GM12878 (cell line): Measurements from ENCODE around the gene ISCA2. TPM values are rescaled to one million over a fixed set of nuclear protein-coding genes. Genes with fewer than 3 reads are reported as not detected.

Experiments used
- ATAC-seq: fragments of 200-7000 bp; cut with Tn5 transposase; 3 replicates; pipeline ENCODE4 v1.9.1; 2020; ENCODE audit warnings: mild to moderate bottlenecking, moderate library complexity
- BruUV-seq: library from RNA; stranded (reverse); fragments of 400-500 nt; replicated peaks from 2 replicates; lab custom pipeline; 2021; lab: Mats Ljungman, UMichigan
- CTCF ChIA-PET: fragments of 300-600 bp; sonication (Branson Sonifier 250); formaldehyde crosslinking; extraction: SDS; loops from one replicate; lab custom pipeline; 2021; ENCODE audit warnings: inconsistent platforms; lab: Yijun Ruan, JAX
- POLR2A ChIA-PET: fragments of 350-600 bp; formaldehyde crosslinking; extraction: SDS; loops from one replicate; lab custom pipeline; 2021; ENCODE audit warnings: inconsistent platforms; lab: Charles Lee
- RAD21 ChIA-PET: fragments of 300-600 bp; sonication (Branson Sonifier 250); formaldehyde crosslinking; loops from one replicate; lab custom pipeline; 2023; ENCODE audit warnings: antibody characterized with exemption; ENCODE audit not compliant: unreplicated experiment; lab: Charles Lee
- SMC1A ChIA-PET: fragments of 300-600 bp; sonication (Branson Sonifier 250); formaldehyde crosslinking; loops from one replicate; lab custom pipeline; 2023; ENCODE audit not compliant: unreplicated experiment, uncharacterized antibody; lab: Charles Lee
- DNase-seq: peaks from one replicate; pipeline ENCODE4 v3.0.0-alpha.2; 2011; ENCODE audit warnings: low read depth, low spot score
- FAIRE-seq: peaks from 3 replicates; lab custom pipeline; 2011; peaks lifted over from hg19 to GRCh38; lab: Jason Lieb, UNC
- H2AFZ ChIP-seq: 2 replicates; pipeline ENCODE4 v1.6.0; 2011; ENCODE audit warnings: low read depth, low read length, control low read depth; ENCODE audit not compliant: control insufficient read depth
- H3K27ac ChIP-seq: 2 replicates; pipeline ENCODE4 v1.5.1; 2011; ENCODE audit warnings: control low read depth; ENCODE audit not compliant: control insufficient read depth, insufficient read depth
- H3K27me3 ChIP-seq, 2 experiments: replicated peaks in 1 of 2; 2 replicates each; pipeline versions ENCODE4 v1.6.0 to v1.6.1; 2011; ENCODE audit warnings: low read length in 1 of 2; ENCODE audit not compliant: control insufficient read depth in 2 of 2, insufficient read depth in 2 of 2
- H3K36me3 ChIP-seq, 2 experiments: 2 replicates each; pipeline ENCODE4 v1.5.1; 2011; ENCODE audit warnings: low read length in 1 of 2; ENCODE audit not compliant: control insufficient read depth in 2 of 2, insufficient read depth in 2 of 2
- H3K4me1 ChIP-seq: 2 replicates; pipeline ENCODE4 v1.6.1; 2011; ENCODE audit warnings: mild to moderate bottlenecking, low read length, moderate library complexity, mixed read lengths; ENCODE audit not compliant: control insufficient read depth, insufficient read depth
- H3K4me2 ChIP-seq: 2 replicates; pipeline ENCODE4 v1.6.0; 2011; ENCODE audit warnings: control low read depth; ENCODE audit not compliant: control insufficient read depth, insufficient read depth
- H3K4me3 ChIP-seq: fragments of 200-600 bp; sonication (generic); 2 replicates; pipeline ENCODE4 v1.5.1; 2016
- H3K79me2 ChIP-seq: 2 replicates; pipeline ENCODE4 v1.6.0; 2011; ENCODE audit warnings: low read length; ENCODE audit not compliant: control insufficient read depth, insufficient read depth
- H3K9ac ChIP-seq: 2 replicates; pipeline ENCODE4 v1.8.0; 2011; ENCODE audit warnings: low read length, control low read depth, mixed read lengths; ENCODE audit not compliant: control insufficient read depth, insufficient read depth
- H3K9me3 ChIP-seq: replicated peaks from 3 replicates; pipeline ENCODE4 v1.5.1; 2011; ENCODE audit warnings: mild to moderate bottlenecking, low read length; ENCODE audit not compliant: control insufficient read depth, insufficient read depth
- H4K20me1 ChIP-seq: 2 replicates; pipeline ENCODE4 v1.6.0; 2011; ENCODE audit not compliant: control insufficient read depth, insufficient read depth
- ASH2L ChIP-seq: fragments of 300-600, 200-600 bp; sonication (generic); IDR thresholded peaks from 2 replicates; pipeline ENCODE4 v1.6.1; 2017; ENCODE audit warnings: low read depth, mild to moderate bottlenecking, borderline replicate concordance
- CREM ChIP-seq: IDR thresholded peaks from 2 replicates; pipeline ENCODE4 v1.6.1; 2014; ENCODE audit warnings: antibody characterized with exemption, low read depth
- EGR1 ChIP-seq, 2 experiments: IDR thresholded peaks; 1 replicate in 1 of 2; 2 replicates in 1 of 2; pipeline ENCODE4 v1.6.1; 2011 to 2012; ENCODE audit warnings: low read depth in 2 of 2, low read length in 2 of 2, borderline replicate concordance in 1 of 2, mild to moderate bottlenecking in 1 of 2, moderate library complexity in 1 of 2
- IKZF1 ChIP-seq: fragments of 450-650 bp; conservative IDR thresholded peaks from 2 replicates; pipeline ENCODE4 v1.6.1; 2017; ENCODE audit warnings: antibody characterized with exemption, mild to moderate bottlenecking
- IKZF2 ChIP-seq, 2 experiments: fragments of 450-650 bp; IDR thresholded peaks; 2 replicates each; pipeline ENCODE4 v1.6.1; 2017; ENCODE audit warnings: mild to moderate bottlenecking in 2 of 2, moderate library complexity in 2 of 2
- JUNB ChIP-seq: IDR thresholded peaks from 2 replicates; pipeline ENCODE4 v1.6.1; 2016; ENCODE audit warnings: antibody characterized with exemption, mild to moderate bottlenecking
- KDM1A ChIP-seq: fragments of 200-600 bp; sonication (generic); IDR thresholded peaks from 2 replicates; pipeline ENCODE4 v1.6.1; 2016; ENCODE audit warnings: borderline replicate concordance
- MEF2A ChIP-seq: IDR thresholded peaks from 2 replicates; pipeline ENCODE4 v1.6.1; 2011; ENCODE audit warnings: low read depth, mild to moderate bottlenecking, low read length, moderate library complexity; ENCODE audit not compliant: insufficient read depth
- MXI1 ChIP-seq: fragments of 150-350 bp; IDR thresholded peaks from 2 replicates; pipeline ENCODE4 v1.6.1; 2011; ENCODE audit warnings: low read depth, mild to moderate bottlenecking, inconsistent platforms, low read length, improper control_type of control experiment
- NFXL1 ChIP-seq: fragments of 450-650 bp; IDR thresholded peaks from 2 replicates; pipeline ENCODE4 v1.6.1; 2017; ENCODE audit warnings: antibody characterized with exemption, mild to moderate bottlenecking, borderline replicate concordance
- RUNX3 ChIP-seq: IDR thresholded peaks from 2 replicates; pipeline ENCODE4 v1.6.1; 2012; ENCODE audit warnings: low read length, inconsistent platforms
- WGBS: methylation state at CpG from one replicate; pipeline ENCODE4 v1.1.6; 2016; ENCODE audit warnings: low lambda C conversion rate; ENCODE audit not compliant: insufficient replicate concordance, insufficient coverage; ENCODE audit errors: missing lambda C conversion rate; 5-methylcytosine and 5-hydroxymethylcytosine counted together
- in situ Hi-C: fragments of 300-500 bp; cut with MboI; formaldehyde crosslinking; loops from 9 replicates; pipeline ENCODE4 v1.14.3; 2018; ENCODE audit warnings: mixed read lengths
- intact Hi-C: fragments of 100-400 bp; cut with micrococcal nuclease; formaldehyde crosslinking; loops from one replicate; pipeline ENCODE4 v1.14.2; 2022; ENCODE audit not compliant: unreplicated experiment
- polyA plus RNA-seq, 11 experiments: library from polyadenylated mRNA; depleted of rRNA in 4 of 11; unstranded in 6 of 11; stranded (reverse) in 5 of 11; fragments of >200 nt; fragmentation: Nextera tagmentation in 4 of 11; fragmentation: Illumina TruSeq in 1 of 11; extraction: Ambion mirVana in 4 of 11; extraction: Trizol in 1 of 11; gene quantifications; 1 replicate in 1 of 11; 2 replicates in 10 of 11; pipeline versions ENCODE4 v1.2.1 to v1.2.3, GENCODE V29; 2011 to 2016; ENCODE audit warnings: inconsistent platforms in 2 of 11, missing spikeins in 2 of 11, low read depth in 1 of 11
- total RNA-seq, 4 experiments: library from RNA; depleted of rRNA in 3 of 4; stranded (reverse); fragments of >200 nt in 3 of 4; fragmentation: Illumina TruSeq in 1 of 4; extraction: Trizol in 1 of 4; gene quantifications; 2 replicates each; pipeline versions ENCODE4 v1.2.1 to v1.2.3, GENCODE V29; 2013 to 2021
- TF ChIP-seq, protein P1 (sequence below): IDR thresholded peaks from 2 replicates; pipeline ENCODE4 v1.6.1; 2011; ENCODE audit warnings: borderline replicate concordance, low read depth, mild to moderate bottlenecking, moderate library complexity, mixed read lengths, low read length; ENCODE audit not compliant: insufficient read depth; ENCODE audit errors: extremely low read length
- TF ChIP-seq, protein P2 (sequence below): fragments of 450-650 bp; IDR thresholded peaks from 2 replicates; pipeline ENCODE4 v1.6.1; 2017; ENCODE audit warnings: mild to moderate bottlenecking, moderate library complexity
- TF ChIP-seq, protein P3 (sequence below): fragments of 450-650 bp; formaldehyde crosslinking; IDR thresholded peaks from 2 replicates; pipeline ENCODE4 v1.4.0; 2022; ENCODE audit warnings: mild to moderate bottlenecking, moderate library complexity

ISCA2 gene
- total and polyA plus RNA-seq, 10 of the 15 experiments (the other 5 are each of a cell fraction or from before 2014, with no cell fraction given): 7.5 to 116 (median 32.5) TPM

DNA sequence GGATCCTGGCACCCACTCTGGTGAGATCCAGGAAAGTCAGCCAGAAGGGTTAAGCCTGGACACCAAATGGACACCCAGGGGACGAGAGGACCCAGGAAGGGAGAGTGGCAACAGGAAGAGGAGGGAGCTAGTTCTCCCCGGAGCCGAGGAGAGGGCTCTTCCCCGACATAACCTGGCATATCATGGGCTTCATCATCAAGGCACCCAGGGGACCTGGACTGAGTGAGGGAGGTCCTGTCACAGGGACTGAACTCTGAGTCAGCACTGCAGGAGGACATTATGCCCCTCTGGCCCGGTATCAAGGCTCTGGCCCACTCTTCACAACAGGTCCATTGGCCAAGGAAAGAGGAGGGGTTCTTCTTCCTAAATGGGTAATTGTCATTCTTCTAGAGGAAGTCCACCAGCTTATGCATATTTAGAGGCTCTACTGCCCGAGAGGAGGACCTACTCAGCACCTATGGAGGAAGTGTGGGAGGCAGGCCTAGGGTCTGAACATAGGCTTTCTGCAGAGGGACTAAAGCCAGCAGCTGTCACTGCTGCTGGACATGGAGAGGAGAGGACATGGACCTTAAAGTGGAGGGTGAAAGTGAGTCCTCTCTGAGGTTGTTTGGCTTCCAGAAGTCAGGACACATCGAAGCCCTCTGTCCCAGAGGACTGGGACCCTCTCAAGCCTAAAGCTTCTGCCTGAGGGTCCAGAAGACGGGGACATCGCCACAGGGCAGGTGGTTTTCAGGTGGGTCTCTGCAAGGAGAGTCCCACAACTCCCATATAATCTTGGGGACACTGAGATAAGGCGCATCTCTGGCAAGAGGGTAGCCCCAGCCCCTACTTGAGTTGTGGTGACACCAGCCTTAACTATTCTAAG, 18.6 kb downstream of the ISCA2 start (continued):
- TF ChIP-seq EGR1 (IDR thresholded peaks at IDR 0.05; ENCODE audit: borderline replicate concordance in 1 of 2, low read depth in 2 of 2, low read length in 2 of 2) (no peak), CREM (no peak), KDM1A (no peak), MEF2A (no peak), IKZF1 (no peak), JUNB (no peak)
- TF ChIP-seq, protein P1, sequence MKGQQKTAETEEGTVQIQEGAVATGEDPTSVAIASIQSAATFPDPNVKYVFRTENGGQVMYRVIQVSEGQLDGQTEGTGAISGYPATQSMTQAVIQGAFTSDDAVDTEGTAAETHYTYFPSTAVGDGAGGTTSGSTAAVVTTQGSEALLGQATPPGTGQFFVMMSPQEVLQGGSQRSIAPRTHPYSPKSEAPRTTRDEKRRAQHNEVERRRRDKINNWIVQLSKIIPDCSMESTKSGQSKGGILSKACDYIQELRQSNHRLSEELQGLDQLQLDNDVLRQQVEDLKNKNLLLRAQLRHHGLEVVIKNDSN: no peak
- TF ChIP-seq, all 136 proteins: peak for 0

DNA sequence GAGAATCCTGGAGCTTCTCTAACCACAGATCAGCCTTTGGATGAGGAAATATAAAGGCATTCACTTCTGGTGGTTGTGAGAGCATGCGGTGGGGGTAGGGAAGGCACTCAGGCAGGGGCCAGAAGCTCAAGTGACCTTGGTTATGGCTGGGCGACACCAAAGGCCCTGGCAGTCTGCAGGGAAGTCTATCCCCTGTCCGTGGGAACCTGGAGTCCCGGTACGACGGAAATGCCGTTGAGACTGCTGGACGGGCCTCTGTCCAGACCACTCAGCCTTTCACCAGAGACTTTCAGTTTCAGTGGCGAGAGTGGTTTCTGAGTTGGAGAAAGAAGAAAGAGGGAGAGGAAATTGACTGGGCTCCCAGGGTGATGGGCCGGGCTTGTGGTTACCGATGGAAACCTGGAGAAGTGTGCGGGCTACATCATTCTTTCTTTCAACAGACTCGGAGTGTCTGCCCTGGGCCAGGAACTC, 20.9 kb downstream of the ISCA2 start:
- Histone ChIP-seq H3K4me3 (no peak overlapping the region), H3K9me3 (no peaks in the 10 kb centered on the region), H3K36me3 (no peaks in the 10 kb centered on the region), H3K79me2 (no peaks in the 10 kb centered on the region), H3K9ac (no peak overlapping the region), H3K27ac (no peak overlapping the region), H3K4me1 (peaks cover 13% of the 10 kb centered on the region), H4K20me1 (no peaks in the 10 kb centered on the region), H3K4me2 (peak overlapping the region; percentile 44), H3K27me3 (no peaks in the 10 kb centered on the region; a peak in 1 of 4 replicates), H2AFZ (no peak overlapping the region)
- POLR2A ChIA-PET: interaction anchor here (0.7 to 1.0 kb wide), 2 partner anchors 12 to 370 kb away, joined by 3 read pairs; no protein-coding TSS in a partner anchor
- CTCF ChIA-PET: no interaction called here
- no TSS peak for BruUV-seq
- RAD21 ChIA-PET: no interaction called here
- ATAC-seq (peak; percentile 75), FAIRE-seq (no peak), DNase-seq (no peak)
- WGBS: 4% methylated on average over 13 of the region's 13 CpGs
- intact Hi-C loops (no loop called here), in situ Hi-C loops (no loop called here)
- SMC1A ChIA-PET: no interaction called here
- TF ChIP-seq IKZF2 (IDR thresholded peaks at IDR 0.05) (peak in 1 of 2 experiments; percentile 16; a peak in 1 of 4 replicates), ASH2L (no peak), NFXL1 (no peak), RUNX3 (peak; percentile 60), MXI1 (no peak)
- TF ChIP-seq, protein P2, sequence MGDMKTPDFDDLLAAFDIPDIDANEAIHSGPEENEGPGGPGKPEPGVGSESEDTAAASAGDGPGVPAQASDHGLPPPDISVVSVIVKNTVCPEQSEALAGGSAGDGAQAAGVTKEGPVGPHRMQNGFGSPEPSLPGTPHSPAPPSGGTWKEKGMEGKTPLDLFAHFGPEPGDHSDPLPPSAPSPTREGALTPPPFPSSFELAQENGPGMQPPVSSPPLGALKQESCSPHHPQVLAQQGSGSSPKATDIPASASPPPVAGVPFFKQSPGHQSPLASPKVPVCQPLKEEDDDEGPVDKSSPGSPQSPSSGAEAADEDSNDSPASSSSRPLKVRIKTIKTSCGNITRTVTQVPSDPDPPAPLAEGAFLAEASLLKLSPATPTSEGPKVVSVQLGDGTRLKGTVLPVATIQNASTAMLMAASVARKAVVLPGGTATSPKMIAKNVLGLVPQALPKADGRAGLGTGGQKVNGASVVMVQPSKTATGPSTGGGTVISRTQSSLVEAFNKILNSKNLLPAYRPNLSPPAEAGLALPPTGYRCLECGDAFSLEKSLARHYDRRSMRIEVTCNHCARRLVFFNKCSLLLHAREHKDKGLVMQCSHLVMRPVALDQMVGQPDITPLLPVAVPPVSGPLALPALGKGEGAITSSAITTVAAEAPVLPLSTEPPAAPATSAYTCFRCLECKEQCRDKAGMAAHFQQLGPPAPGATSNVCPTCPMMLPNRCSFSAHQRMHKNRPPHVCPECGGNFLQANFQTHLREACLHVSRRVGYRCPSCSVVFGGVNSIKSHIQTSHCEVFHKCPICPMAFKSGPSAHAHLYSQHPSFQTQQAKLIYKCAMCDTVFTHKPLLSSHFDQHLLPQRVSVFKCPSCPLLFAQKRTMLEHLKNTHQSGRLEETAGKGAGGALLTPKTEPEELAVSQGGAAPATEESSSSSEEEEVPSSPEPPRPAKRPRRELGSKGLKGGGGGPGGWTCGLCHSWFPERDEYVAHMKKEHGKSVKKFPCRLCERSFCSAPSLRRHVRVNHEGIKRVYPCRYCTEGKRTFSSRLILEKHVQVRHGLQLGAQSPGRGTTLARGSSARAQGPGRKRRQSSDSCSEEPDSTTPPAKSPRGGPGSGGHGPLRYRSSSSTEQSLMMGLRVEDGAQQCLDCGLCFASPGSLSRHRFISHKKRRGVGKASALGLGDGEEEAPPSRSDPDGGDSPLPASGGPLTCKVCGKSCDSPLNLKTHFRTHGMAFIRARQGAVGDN: no peak
- TF ChIP-seq, protein P3, sequence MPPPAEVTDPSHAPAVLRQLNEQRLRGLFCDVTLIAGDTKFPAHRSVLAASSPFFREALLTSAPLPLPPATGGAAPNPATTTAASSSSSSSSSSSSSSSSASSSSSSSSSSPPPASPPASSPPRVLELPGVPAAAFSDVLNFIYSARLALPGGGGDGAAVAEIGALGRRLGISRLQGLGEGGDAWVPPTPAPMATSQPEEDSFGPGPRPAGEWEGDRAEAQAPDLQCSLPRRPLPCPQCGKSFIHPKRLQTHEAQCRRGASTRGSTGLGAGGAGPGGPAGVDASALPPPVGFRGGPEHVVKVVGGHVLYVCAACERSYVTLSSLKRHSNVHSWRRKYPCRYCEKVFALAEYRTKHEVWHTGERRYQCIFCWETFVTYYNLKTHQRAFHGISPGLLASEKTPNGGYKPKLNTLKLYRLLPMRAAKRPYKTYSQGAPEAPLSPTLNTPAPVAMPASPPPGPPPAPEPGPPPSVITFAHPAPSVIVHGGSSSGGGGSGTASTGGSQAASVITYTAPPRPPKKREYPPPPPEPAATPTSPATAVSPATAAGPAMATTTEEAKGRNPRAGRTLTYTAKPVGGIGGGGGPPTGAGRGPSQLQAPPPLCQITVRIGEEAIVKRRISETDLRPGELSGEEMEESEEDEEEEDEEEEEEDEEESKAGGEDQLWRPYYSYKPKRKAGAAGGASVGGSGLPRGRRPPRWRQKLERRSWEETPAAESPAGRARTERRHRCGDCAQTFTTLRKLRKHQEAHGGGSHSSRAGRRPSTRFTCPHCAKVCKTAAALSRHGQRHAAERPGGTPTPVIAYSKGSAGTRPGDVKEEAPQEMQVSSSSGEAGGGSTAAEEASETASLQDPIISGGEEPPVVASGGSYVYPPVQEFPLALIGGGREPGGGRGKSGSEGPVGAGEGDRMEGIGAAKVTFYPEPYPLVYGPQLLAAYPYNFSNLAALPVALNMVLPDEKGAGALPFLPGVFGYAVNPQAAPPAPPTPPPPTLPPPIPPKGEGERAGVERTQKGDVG (CRISPR knock-in tag): no peak
